Bone marrow (tissue), 2 donors: ENCODE results near the gene NCLN.
"Not testable (repeated sequence)": the region's sequence is repeated elsewhere in the genome, so short reads cannot be mapped to it uniquely, and the experiment has no call there.

Experiments
- DNase-seq, 2 donors: peaks; one replicate each; lab custom pipeline; 2025; lab: John Stamatoyannopoulos, UW

Gene NCLN

GRCh38 chr19:3225169-3225485 is 39.4 kb downstream of the NCLN start:
- DNase-seq = no peak

- DNase-seq = no peak
Measured at GRCh38 chr19:3225677-3226093, 40.0 kb downstream of the NCLN start.

- no peak for DNase-seq
Measured at GRCh38 chr19:3227054-3227626, 41.4 kb downstream of the NCLN start.

- no peak for DNase-seq
Measured at GRCh38 chr19:3229346-3229743, 43.6 kb downstream of the NCLN start.

GRCh38 chr19:3229888-3230496 is 44.3 kb downstream of the NCLN start:
- DNase-seq = no peak

GRCh38 chr19:3231288-3231687 is 45.6 kb downstream of the NCLN start:
- DNase-seq = no peak

GRCh38 chr19:3233116-3233515 is 47.4 kb downstream of the NCLN start:
- DNase-seq = no peak

- no peak for DNase-seq
Measured at GRCh38 chr19:3233831-3234230, 48.1 kb downstream of the NCLN start.

- DNase-seq = no peak
Measured at GRCh38 chr19:3234800-3235199, 49.1 kb downstream of the NCLN start.

- DNase-seq = not testable (repeated sequence)
Measured at GRCh38 chr19:3235604-3236003, 49.9 kb downstream of the NCLN start.

- no peak for DNase-seq
Measured at GRCh38 chr19:3236272-3236671, 50.5 kb downstream of the NCLN start.

GRCh38 chr19:3238066-3238561 is 52.4 kb downstream of the NCLN start:
- DNase-seq = no peak

- no peak for DNase-seq
Measured at GRCh38 chr19:3239367-3239766, 53.6 kb downstream of the NCLN start.

- no peak for DNase-seq
Measured at GRCh38 chr19:3243819-3244700, 58.3 kb downstream of the NCLN start.

- DNase-seq = no peak
Measured at GRCh38 chr19:3245050-3245449, 59.3 kb downstream of the NCLN start.

- DNase-seq = no peak
Measured at GRCh38 chr19:3248728-3249326, 63.1 kb downstream of the NCLN start.

GRCh38 chr19:3249408-3249807 is 63.7 kb downstream of the NCLN start:
- DNase-seq = no peak

GRCh38 chr19:3250675-3251074 is 64.9 kb downstream of the NCLN start:
- DNase-seq = no peak

- no peak for DNase-seq
Measured at GRCh38 chr19:3251229-3251628, 65.5 kb downstream of the NCLN start.

- DNase-seq = no peak
Measured at GRCh38 chr19:3252650-3253049, 66.9 kb downstream of the NCLN start.

- DNase-seq = no peak
Measured at GRCh38 chr19:3253270-3253669, 67.5 kb downstream of the NCLN start.

- no peak for DNase-seq
Measured at GRCh38 chr19:3254520-3254919, 68.8 kb downstream of the NCLN start.

- DNase-seq = no peak
Measured at GRCh38 chr19:3257071-3257470, 71.3 kb downstream of the NCLN start.
